ENCODE data around the gene ATXN7L1.

The ATXN7L1 gene

DNA sequence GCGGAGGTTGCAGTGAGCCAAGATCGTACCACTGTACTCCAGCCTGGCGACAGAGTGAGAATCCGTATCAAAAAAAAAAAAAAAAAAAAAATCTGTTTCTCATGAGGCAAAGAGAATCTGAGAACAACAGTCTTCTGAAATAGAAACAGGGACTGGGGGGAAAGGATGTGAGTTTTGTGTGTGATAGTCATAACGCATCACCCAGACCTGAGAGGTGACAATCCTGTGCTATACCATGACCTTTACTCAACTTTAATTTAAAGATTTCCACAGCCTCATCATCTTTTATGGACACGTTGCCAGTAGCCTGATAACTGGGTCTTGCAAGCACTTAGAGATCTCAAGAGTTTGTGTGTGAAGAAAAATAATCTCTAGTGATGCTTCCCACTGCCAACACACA is 2.3 kb downstream of the ATXN7L1 start:
- no peak for DNase-seq
- no peak overlapping the region for H3K4me3 Mint-ChIP-seq
- TF ChIP-seq, protein P1, sequence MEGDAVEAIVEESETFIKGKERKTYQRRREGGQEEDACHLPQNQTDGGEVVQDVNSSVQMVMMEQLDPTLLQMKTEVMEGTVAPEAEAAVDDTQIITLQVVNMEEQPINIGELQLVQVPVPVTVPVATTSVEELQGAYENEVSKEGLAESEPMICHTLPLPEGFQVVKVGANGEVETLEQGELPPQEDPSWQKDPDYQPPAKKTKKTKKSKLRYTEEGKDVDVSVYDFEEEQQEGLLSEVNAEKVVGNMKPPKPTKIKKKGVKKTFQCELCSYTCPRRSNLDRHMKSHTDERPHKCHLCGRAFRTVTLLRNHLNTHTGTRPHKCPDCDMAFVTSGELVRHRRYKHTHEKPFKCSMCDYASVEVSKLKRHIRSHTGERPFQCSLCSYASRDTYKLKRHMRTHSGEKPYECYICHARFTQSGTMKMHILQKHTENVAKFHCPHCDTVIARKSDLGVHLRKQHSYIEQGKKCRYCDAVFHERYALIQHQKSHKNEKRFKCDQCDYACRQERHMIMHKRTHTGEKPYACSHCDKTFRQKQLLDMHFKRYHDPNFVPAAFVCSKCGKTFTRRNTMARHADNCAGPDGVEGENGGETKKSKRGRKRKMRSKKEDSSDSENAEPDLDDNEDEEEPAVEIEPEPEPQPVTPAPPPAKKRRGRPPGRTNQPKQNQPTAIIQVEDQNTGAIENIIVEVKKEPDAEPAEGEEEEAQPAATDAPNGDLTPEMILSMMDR (IDR thresholded peaks at IDR 0.05), result no peak

GRCh38 chr7:105872491-105872890 is 3.9 kb downstream of the ATXN7L1 start:
- H3K27me3 Mint-ChIP-seq (ENCODE audit: low read depth, poor library complexity), result peaks cover 1% of the 10 kb centered on the region
- peaks cover 20% of the 10 kb centered on the region for H3K4me1 Mint-ChIP-seq
- peaks cover 51% of the 10 kb centered on the region for H3K36me3 Mint-ChIP-seq (ENCODE audit: low read depth)
- no peak overlapping the region for H3K27ac Mint-ChIP-seq
- no peak for DNase-seq
- H3K4me3 Mint-ChIP-seq, result no peak overlapping the region
- peaks cover 4% of the 10 kb centered on the region for H3K9me3 Mint-ChIP-seq
- TF ChIP-seq, protein P1 (IDR thresholded peaks at IDR 0.05), result no peak

More for the DNA sequence above, 2.3 kb downstream of the ATXN7L1 start:
- peaks cover 17% of the 10 kb centered on the region for H3K27me3 Mint-ChIP-seq (ENCODE audit: low read depth, poor library complexity)
- H3K9me3 Mint-ChIP-seq, result peaks cover 4% of the 10 kb centered on the region
- H3K4me1 Mint-ChIP-seq, result peaks cover 35% of the 10 kb centered on the region
- H3K27ac Mint-ChIP-seq, result no peak overlapping the region
- peaks cover 42% of the 10 kb centered on the region for H3K36me3 Mint-ChIP-seq (ENCODE audit: low read depth)

- H3K27ac Mint-ChIP-seq, result no peak overlapping the region
- peaks cover 2% of the 10 kb centered on the region for H3K27me3 Mint-ChIP-seq (ENCODE audit: low read depth, poor library complexity)
- no peak overlapping the region for H3K4me3 Mint-ChIP-seq
- H3K4me1 Mint-ChIP-seq, result peaks cover 12% of the 10 kb centered on the region
- peaks cover 4% of the 10 kb centered on the region for H3K9me3 Mint-ChIP-seq
- TF ChIP-seq, protein P1 (IDR thresholded peaks at IDR 0.05), result no peak
- no peak for DNase-seq
- H3K36me3 Mint-ChIP-seq (ENCODE audit: low read depth), result peaks cover 51% of the 10 kb centered on the region
Measured at GRCh38 chr7:105871142-105871541, 5.3 kb downstream of the ATXN7L1 start.

GRCh38 chr7:105866102-105866801 is 10.1 kb downstream of the ATXN7L1 start:
- Mint-ChIP-seq H3K9me3 (no peaks in the 10 kb centered on the region), H3K4me1 (peaks cover 13% of the 10 kb centered on the region), H3K27me3 (ENCODE audit: low read depth, poor library complexity) (peaks cover 2% of the 10 kb centered on the region), H3K36me3 (ENCODE audit: low read depth) (peaks cover 25% of the 10 kb centered on the region), H3K4me3 (no peak overlapping the region), H3K27ac (no peak overlapping the region)
- TF ChIP-seq, protein P1 (IDR thresholded peaks at IDR 0.05), result no peak
- no peak for DNase-seq

GRCh38 chr7:105863876-105864275 is 12.5 kb downstream of the ATXN7L1 start:
- TF ChIP-seq, protein P1 (IDR thresholded peaks at IDR 0.05), result no peak
- Mint-ChIP-seq H3K4me1 (peaks cover 18% of the 10 kb centered on the region), H3K9me3 (no peaks in the 10 kb centered on the region), H3K27ac (no peak overlapping the region), H3K27me3 (ENCODE audit: low read depth, poor library complexity) (peaks cover 2% of the 10 kb centered on the region), H3K36me3 (ENCODE audit: low read depth) (peaks cover 15% of the 10 kb centered on the region), H3K4me3 (no peak overlapping the region)
- DNase-seq, result no peak

- Mint-ChIP-seq H3K9me3 (no peaks in the 10 kb centered on the region), H3K27me3 (ENCODE audit: low read depth, poor library complexity) (peaks cover 2% of the 10 kb centered on the region), H3K4me3 (no peak overlapping the region), H3K4me1 (peaks cover 18% of the 10 kb centered on the region), H3K27ac (no peak overlapping the region), H3K36me3 (ENCODE audit: low read depth) (peaks cover 8% of the 10 kb centered on the region)
- TF ChIP-seq, protein P1 (IDR thresholded peaks at IDR 0.05), result no peak
- DNase-seq, result no peak
Measured at GRCh38 chr7:105862770-105863169, 13.6 kb downstream of the ATXN7L1 start.

Data from nephron progenitor cell (in vitro differentiated cells).